OCI-LY3 (cell line): Measurements from ENCODE around the gene DDX23.

Source experiments
- H2AFZ ChIP-seq: fragments of 200-600, 300-600 bp; shearing (Covaris generic); 2 replicates; pipeline ENCODE4 v1.6.0; 2014; ENCODE audit warnings: antibody characterized with exemption, low read depth, low read length
- H3K27ac ChIP-seq: fragments of 200-600, 300-600 bp; sonication (generic); 2 replicates; pipeline ENCODE4 v1.5.1; 2014; ENCODE audit warnings: mild to moderate bottlenecking, low read length, moderate library complexity, mixed read lengths
- H3K27me3 ChIP-seq: fragments of 200-600, 300-600 bp; sonication (generic); 2 replicates; pipeline ENCODE4 v1.6.1; 2014; ENCODE audit warnings: low read depth, low read length, mixed read lengths
- H3K36me3 ChIP-seq: fragments of 200-600, 300-600 bp; sonication (generic); replicated peaks from 2 replicates; pipeline ENCODE3; 2014; ENCODE audit warnings: low read depth, low read length, mixed read lengths
- H3K4me1 ChIP-seq: fragments of 300-600, 200-600 bp; sonication (generic); 2 replicates; pipeline ENCODE4 v1.6.1; 2014; ENCODE audit warnings: low read length, mixed read lengths
- H3K4me2 ChIP-seq: fragments of 200-600, 300-600 bp; sonication (generic); 2 replicates; pipeline ENCODE4 v1.6.1; 2014; ENCODE audit warnings: low read length, mixed read lengths
- H3K4me3 ChIP-seq: fragments of 300-600, 200-600 bp; sonication (generic); 2 replicates; pipeline ENCODE4 v1.5.1; 2014; ENCODE audit warnings: antibody characterized with exemption, mild to moderate bottlenecking, low read length, moderate library complexity
- H3K79me2 ChIP-seq: fragments of 300-600, 200-600 bp; shearing (Covaris generic); 2 replicates; pipeline ENCODE4 v1.6.1; 2014; ENCODE audit warnings: mild to moderate bottlenecking, low read length, mixed read lengths
- H3K9ac ChIP-seq: fragments of 300-600, 200-600 bp; shearing (Covaris generic); 2 replicates; pipeline ENCODE4 v1.6.0; 2014; ENCODE audit warnings: mild to moderate bottlenecking, low read length, moderate library complexity
- H3K9me3 ChIP-seq: fragments of 200-600, 300-600 bp; shearing (Covaris generic); 2 replicates; pipeline ENCODE4 v1.6.1; 2014; ENCODE audit warnings: low read length, mixed read lengths; ENCODE audit not compliant: insufficient read depth
- H4K20me1 ChIP-seq: fragments of 200-600, 300-600 bp; sonication (generic); 2 replicates; pipeline ENCODE4 v1.6.1; 2016; ENCODE audit warnings: low read length, mixed read lengths; ENCODE audit not compliant: insufficient read depth
- EZH2phosphoT487 ChIP-seq: fragments of 200-600 bp; shearing (Covaris generic); IDR thresholded peaks from 2 replicates; pipeline ENCODE4 v1.6.1; 2018; ENCODE audit warnings: antibody characterized with exemption, mixed run types, low read depth
- TF ChIP-seq, protein P1 (sequence below): fragments of 200-600, 300-600 bp; sonication (generic); IDR thresholded peaks from 2 replicates; pipeline ENCODE4 v1.5.1; 2014; ENCODE audit warnings: antibody characterized with exemption, low read length, low read depth

The DDX23 gene

DNA sequence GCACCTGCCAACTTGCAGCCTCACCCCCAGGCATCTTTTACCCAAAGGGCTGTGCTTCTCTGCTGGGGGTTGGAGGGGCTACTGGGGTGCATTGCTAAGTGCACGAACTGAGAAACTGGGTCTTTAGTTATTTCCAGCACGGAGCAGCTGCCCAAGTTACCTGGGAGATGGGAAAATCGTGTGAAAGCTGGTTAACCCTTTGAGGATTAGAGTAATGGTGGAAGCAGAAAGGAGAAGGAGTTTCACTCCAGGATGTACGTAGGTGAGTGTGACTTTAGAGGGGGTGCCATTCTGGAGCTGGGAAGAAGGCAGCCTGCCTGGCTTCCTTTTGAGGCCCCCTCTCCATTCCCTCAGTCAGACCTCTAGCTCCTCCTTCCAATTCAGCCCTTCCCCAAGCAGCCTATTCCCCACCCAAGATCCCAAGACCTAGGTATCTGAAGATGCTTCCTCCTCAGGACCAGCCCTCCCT, 62.1 kb downstream of the DDX23 start:
- Histone ChIP-seq H3K9ac (peak overlapping the region; percentile 85), H3K9me3 (no peaks in the 10 kb centered on the region), H3K4me3 (peak overlapping the region; percentile 97), H3K4me2 (peak overlapping the region; percentile 80), H3K27me3 (0 out of 2 replicates have a peak, but pooled peaks cover 3% of the 10 kb centered on the region), H3K4me1 (peaks cover 17% of the 10 kb centered on the region), H2AFZ (peak overlapping the region; percentile 73), H3K79me2 (no peaks in the 10 kb centered on the region), H3K27ac (no peak overlapping the region), H4K20me1 (no peaks in the 10 kb centered on the region), H3K36me3 (no peaks in the 10 kb centered on the region)
- TF ChIP-seq EZH2phosphoT487, result no peak
- TF ChIP-seq, protein P1, sequence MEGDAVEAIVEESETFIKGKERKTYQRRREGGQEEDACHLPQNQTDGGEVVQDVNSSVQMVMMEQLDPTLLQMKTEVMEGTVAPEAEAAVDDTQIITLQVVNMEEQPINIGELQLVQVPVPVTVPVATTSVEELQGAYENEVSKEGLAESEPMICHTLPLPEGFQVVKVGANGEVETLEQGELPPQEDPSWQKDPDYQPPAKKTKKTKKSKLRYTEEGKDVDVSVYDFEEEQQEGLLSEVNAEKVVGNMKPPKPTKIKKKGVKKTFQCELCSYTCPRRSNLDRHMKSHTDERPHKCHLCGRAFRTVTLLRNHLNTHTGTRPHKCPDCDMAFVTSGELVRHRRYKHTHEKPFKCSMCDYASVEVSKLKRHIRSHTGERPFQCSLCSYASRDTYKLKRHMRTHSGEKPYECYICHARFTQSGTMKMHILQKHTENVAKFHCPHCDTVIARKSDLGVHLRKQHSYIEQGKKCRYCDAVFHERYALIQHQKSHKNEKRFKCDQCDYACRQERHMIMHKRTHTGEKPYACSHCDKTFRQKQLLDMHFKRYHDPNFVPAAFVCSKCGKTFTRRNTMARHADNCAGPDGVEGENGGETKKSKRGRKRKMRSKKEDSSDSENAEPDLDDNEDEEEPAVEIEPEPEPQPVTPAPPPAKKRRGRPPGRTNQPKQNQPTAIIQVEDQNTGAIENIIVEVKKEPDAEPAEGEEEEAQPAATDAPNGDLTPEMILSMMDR, result no peak

DNA sequence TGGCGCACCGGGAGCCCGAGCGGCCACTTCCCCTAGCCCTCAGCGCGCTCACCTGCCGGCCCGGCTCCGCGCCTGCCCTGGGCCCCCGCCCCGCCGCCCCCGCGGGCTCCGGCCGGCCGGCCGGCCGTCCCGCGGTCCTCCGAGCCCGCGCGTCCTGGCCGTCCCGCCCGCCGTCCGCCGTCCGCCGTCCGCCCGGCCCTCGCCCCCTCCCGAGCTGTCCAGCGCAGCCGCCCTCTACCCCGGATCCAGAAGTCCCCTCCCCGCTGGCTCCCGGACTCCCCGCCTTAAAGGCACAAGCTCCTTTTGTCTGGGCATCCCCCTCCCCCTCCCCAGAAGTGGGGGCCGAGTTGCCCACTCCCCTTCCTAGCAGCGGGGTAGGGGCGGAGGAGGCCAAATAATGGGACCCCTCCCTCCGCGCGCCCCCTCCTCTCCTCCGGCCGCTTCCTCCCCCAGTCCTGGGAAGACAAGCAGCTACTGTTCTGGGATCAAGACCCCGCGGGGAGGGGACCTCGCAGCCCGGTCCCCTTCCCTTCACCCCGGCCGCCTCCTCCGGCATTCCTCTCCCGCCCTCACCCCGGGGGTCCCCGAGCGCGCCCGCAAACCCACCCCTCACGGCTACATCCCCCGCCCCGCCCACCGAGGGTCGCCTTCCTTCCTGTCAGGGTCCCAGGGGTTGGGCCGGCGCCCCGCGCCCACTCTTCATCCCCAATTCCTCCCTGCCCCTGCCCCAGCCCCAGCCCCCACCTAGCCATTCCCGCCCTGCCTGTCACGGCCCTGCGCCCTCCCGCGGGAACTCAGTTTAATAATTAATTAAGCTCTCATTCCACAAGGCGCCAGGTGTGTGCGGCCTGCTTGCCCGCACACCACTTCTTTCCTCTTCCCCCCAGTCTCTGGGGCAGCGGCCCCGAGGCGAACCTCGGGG, 62.8 kb downstream of the DDX23 start, which contains the start of gene ADCY6:
ADCY6 (minus strand) TSS at position 236 of the 922 bp plus-strand sequence. CDS start 5,655 bp downstream, outside the sequence.
- H3K9me3 ChIP-seq, result no peaks in the 10 kb centered on the region
- peak within 1 kb of the TSS; percentile 91 for H2AFZ ChIP-seq
- peaks cover 13% of the 10 kb centered on the region for H3K4me1 ChIP-seq
- 0 out of 2 replicates have a peak, but pooled peaks cover 3% of the 10 kb centered on the region for H3K27me3 ChIP-seq
- peak within 1 kb of the TSS; percentile 85 for H3K9ac ChIP-seq
- TF ChIP-seq, protein P1, result no peak
- no peak for TF ChIP-seq EZH2phosphoT487
- H3K4me3 ChIP-seq, result peak within 1 kb of the TSS; percentile 97
- H3K4me2 ChIP-seq, result peak within 1 kb of the TSS; percentile 85
- no peaks in the 10 kb centered on the region for H4K20me1 ChIP-seq
- H3K27ac ChIP-seq, result no peak within 1 kb of the TSS
- H3K36me3 ChIP-seq, result no peaks in the 10 kb centered on the region
- no peaks in the 10 kb centered on the region for H3K79me2 ChIP-seq

DNA sequence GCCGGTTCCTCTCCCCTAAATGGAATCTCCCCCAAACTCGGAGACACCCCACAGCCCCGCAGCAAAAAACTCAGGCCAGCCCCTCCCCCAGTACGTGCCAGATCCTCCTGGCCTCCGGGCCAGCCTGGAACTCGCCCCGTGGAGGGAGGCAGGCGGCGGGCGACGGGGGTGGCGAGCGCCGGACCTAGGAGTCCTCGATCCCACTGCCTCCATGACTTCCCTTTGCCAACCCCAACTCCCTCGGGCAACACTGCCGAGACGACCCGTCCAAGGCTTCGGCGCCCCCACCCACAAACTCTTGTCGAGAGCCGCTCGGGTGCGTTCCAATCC, 63.5 kb downstream of the DDX23 start:
- no peak for TF ChIP-seq EZH2phosphoT487
- TF ChIP-seq, protein P1, result no peak
- peaks cover 13% of the 10 kb centered on the region for H3K4me1 ChIP-seq
- peak overlapping the region; percentile 61 for H3K9ac ChIP-seq
- H3K4me2 ChIP-seq, result peak overlapping the region; percentile 85
- no peaks in the 10 kb centered on the region for H3K9me3 ChIP-seq
- H3K27me3 ChIP-seq, result 0 out of 2 replicates have a peak, but pooled peaks cover 3% of the 10 kb centered on the region
- H3K27ac ChIP-seq, result no peak overlapping the region
- peak overlapping the region; percentile 97 for H3K4me3 ChIP-seq
- H3K79me2 ChIP-seq, result no peaks in the 10 kb centered on the region
- no peaks in the 10 kb centered on the region for H4K20me1 ChIP-seq
- no peaks in the 10 kb centered on the region for H3K36me3 ChIP-seq
- peak overlapping the region; percentile 31; the same call in 1 of the 2 replicates for H2AFZ ChIP-seq
